Activated T-cell treated with anti-CD3 and anti-CD28 coated beads for 24 hours (primary cell): ENCODE results near the gene ZNF451.

Source experiments
- DNase-seq: peaks from one replicate; pipeline ENCODE4 v3.0.0-alpha.2; 2020; ENCODE audit warnings: low read depth

The ZNF451 gene

DNA sequence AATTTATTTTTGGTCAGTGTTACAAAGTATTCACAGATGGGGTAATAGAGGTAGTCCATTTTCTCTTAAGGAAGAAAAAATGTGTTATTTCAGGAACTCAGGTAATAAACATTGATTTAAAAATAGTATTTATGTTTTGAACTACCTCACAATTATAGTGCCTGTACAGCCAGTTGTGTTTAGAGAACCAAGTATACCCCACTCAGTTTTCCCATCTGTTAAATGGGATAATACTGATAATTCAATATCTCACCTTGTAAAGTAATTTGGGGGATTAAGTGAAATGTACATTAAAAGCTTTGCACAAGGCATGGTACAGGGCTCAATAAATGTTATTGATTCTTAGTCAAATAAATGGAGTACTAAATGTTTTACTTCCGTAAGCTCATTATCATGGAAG, 4.7 kb downstream of the ZNF451 start:
- DNase-seq: no peak

DNA sequence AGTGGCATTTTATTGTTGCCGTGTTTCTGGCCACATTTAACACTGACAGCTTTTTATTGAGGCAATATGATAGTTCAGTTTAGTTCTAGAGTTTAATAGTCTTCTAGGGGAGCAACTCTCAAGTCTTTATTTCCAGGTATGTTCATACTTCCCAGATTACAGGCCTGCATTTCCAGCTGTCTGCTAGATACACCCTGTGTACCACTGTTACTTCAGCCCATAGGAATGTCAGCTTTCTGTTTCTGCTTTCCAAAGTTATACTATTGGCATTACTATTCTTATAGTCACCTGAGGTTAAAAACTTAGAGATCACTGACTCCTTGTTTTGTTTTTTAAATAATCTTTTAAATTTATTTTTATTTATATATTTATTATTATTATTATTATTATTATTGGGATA, 7.6 kb downstream of the ZNF451 start:
- DNase-seq: no peak

DNA sequence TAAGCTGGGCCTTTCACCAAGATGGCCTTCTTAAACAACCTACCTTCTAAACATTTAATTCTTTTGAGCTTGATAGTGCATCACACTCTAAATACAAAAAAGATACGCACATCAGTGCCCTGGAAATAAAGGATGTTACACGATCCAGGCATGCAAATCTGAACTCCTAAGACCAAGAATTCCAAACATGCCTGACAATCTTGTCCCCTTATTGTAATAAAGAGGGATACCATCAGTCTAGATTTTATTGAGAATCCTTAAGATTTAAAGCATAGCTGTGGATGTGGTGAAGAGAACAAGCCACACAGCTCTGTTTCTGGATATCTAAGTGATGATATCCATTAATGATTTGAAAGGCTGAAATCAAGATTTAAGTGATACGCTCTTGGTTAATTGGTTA, 13.0 kb downstream of the ZNF451 start:
- no peak for DNase-seq

GRCh38 chr6:57104336-57104735, 14.3 kb downstream of the ZNF451 start:
- DNase-seq: no peak

DNA sequence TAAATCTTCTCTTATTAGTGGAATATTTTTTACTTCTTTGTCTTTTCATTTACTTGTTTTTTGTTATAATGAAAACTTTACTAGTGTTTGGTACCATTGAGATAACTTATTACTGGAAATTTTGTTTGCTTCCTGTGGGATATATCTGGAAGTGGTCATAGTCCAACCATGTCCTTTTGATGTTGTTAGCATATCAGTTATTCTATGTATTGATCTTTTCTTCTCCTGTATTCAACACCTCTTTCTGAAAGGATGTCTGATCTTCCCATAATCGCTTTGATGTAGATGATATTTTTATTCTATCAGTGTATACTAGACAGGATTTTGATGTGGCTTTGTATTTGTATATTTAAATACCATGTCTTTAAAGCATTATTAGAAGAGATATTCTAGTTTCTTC, 17.0 kb downstream of the ZNF451 start:
- DNase-seq: no peak

GRCh38 chr6:57108691-57109090, 18.7 kb downstream of the ZNF451 start:
- no peak for DNase-seq

- DNase-seq: no peak
These were observed 19.9 kb downstream of the ZNF451 start for GRCh38 chr6:57109880-57110279.

GRCh38 chr6:57113105-57113504, 23.1 kb downstream of the ZNF451 start:
- DNase-seq: no peak

GRCh38 chr6:57116776-57117175, 26.8 kb downstream of the ZNF451 start:
- DNase-seq: no peak

DNA sequence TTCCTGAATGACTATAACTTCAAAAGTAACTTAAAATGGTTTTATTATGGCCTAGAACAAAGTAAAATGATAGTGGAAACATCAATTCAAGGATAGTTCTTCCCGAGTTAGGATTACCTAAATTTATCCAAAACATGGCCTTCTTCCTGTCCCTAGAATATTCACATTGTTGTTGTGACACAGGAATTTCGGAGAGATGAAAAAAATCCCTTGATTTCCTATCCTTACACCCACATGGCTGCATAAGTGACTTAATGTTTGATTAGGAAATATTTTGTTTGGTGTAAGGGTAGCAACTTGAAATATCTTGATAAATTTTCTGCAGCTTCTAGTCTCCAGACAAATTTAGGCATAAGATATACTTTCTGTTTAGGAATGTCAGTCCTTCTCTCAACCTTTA, 27.8 kb downstream of the ZNF451 start:
- no peak for DNase-seq

DNA sequence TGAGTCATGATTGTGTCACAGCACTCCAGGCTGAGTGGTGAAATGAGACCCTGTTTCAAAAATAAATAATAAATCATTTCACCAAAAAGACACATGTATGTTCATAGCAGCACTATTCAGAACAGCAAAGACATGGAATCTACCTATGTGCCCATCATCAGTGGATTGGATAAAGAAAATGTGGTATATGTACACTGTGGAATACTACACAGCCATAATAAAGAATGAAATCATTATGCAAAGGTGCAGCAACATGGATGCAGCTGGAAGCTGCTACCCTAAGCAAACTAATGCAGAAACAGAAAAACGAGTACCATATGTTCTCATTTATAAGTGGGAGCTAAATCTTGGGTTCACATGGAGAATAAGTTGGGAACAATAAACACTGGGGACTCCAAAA, 33.1 kb downstream of the ZNF451 start:
- DNase-seq: no peak

DNA sequence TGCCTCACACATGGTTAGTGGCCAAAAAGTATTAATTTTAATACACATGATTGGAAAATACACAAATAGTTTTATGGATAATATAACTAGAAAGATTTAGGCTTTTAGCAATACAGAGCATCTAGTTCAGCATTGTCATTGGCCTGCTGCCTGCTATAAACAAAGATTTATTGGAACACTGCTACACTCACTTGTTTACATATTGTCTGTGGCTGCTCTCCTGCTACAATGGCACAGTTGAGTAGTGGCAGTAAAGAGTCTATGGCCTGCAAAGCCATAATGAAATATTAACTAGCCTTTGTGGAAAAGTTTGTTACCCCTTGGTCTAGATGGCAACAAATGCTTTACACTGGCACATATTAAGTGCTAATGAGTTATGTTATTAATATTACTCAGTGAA, 37.8 kb downstream of the ZNF451 start:
- no peak for DNase-seq

DNA sequence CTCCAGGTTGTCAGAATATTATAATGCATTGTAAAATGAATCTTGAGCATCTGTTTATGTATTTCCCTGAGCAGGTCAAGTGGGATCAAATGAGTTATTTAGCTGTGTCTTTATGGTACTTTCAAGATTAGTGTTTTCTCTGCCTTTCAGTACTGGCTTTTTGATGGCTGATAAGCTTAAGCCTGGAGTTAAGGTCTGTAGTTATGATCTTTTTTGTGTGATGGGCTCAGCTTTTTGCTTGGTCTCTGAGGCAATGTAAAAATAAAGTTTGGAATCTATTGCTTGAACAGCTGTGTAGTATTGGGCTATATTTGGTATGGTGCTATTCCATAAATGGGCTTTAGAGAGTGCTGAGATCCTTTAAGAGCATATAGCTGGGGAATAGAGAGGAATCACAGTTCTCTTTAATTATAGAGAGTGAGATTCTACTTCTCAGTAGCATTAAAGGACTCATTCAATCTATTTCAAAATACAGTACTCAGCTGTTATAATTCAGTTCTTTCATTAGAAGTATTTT, 40.7 kb downstream of the ZNF451 start:
- DNase-seq: no peak

- DNase-seq: no peak
These were observed 45.0 kb downstream of the ZNF451 start for GRCh38 chr6:57134954-57135353.

DNA sequence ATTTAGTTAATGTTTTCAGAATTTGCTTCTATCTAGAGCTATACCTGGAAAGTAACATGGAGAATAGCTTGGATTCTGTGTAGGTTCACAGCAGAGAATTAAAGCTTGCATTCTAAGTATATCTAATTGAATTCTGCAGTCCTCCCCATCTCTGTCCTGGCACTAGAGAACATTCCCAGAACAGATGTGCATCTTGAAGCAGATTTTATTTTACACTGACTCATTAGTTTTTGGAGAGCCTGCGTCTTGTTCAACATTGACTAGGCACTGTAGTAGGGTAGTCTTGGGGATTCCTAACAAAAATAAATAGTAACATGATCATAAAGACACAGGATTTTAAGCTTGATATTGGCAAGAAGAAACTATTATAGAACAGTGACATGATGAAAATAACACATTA, 45.9 kb downstream of the ZNF451 start:
- no peak for DNase-seq

- no peak for DNase-seq
These were observed 47.4 kb downstream of the ZNF451 start for GRCh38 chr6:57137350-57137749.

- DNase-seq: no peak
These were observed 48.0 kb downstream of the ZNF451 start for GRCh38 chr6:57138026-57138425.

DNA sequence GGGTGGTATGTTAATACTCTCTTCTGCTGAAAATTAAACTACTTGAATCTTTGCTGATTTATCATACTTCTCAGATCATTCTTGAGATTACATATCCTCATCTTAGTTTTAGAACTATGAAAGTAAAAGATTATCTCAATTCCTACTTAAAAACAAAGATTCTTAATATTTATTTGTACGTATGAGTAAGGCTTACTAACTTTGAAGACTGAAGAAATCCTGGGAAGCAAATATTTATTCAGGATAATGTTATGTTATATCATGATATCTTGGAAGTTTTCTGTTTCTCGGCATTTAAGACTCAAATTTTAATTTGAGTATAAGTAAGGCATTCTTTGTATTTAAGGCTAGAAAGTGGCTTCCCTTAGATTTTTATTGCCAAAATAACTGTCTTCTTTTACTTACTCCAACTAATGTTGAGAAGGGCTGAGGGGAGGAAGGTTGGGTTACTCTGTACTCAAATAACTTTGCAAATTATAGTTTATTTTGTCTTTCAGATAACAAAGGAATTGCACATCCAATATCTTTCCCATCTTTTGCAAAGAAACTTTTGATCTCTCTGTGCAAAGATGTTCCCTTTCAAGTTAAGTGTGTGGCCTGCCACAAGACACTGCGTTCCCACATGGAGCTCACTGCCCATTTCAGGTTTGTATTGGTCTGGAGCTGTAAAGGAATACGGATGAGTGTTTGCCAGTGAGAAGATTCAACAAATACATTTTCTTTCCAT, 51.6 kb downstream of the ZNF451 start:
- DNase-seq: no peak

DNA sequence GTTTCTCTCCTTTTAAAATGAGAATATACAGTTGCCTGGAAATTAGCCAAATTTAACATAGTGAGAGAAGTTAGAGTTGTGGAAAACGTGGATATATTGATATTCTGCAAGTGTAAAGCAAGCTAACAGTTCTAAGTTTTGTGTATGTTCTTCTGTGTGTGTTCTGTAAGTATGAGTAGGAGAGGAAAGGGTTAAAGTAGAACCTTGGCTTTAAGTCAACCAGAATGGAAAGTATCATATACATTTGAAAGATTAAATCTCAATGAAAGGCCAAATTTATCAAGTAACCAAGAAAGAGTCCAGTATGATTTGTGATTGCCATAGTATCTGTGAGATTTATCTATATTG, 52.2 kb downstream of the ZNF451 start:
- DNase-seq: no peak

- DNase-seq: no peak
These were observed 53.7 kb downstream of the ZNF451 start for GRCh38 chr6:57143690-57144089.

- DNase-seq: no peak
These were observed 57.4 kb downstream of the ZNF451 start for GRCh38 chr6:57147401-57147800.

- DNase-seq: no peak
These were observed 58.2 kb downstream of the ZNF451 start for GRCh38 chr6:57147955-57148858.

- no peak for DNase-seq
These were observed 68.7 kb downstream of the ZNF451 start for GRCh38 chr6:57158658-57159057.
